ENCODE measurements around the gene SDHC. TPM values are rescaled to one million over a fixed set of nuclear protein-coding genes. Genes with fewer than 3 reads are reported as not detected.

SDHC gene
- total and polyA plus RNA-seq, 2 experiments from 2014 or later, result 84.4 to 107 TPM

- Histone ChIP-seq H3K4me2 (no peak overlapping the region), H3K4me1 (ENCODE audit: insufficient read depth) (peaks cover 20% of the 10 kb centered on the region), H3K27ac (ENCODE audit: low read depth) (no peak overlapping the region), H3K36me3 (ENCODE audit: insufficient read depth) (no peaks in the 10 kb centered on the region), H3K79me2 (replicated peaks; ENCODE audit: insufficient read depth) (no peaks in the 10 kb centered on the region), H3K9me2 (ENCODE audit: insufficient read depth) (no peaks in the 10 kb centered on the region), H2AFZ (no peak overlapping the region), H3K4me3 (no peak overlapping the region), H3F3A (replicated peaks; ENCODE audit: low read depth) (no peaks in the 10 kb centered on the region; the same call in 1 of the 2 replicates), H4K20me1 (replicated peaks; ENCODE audit: insufficient read depth) (no peaks in the 10 kb centered on the region), H3K27me3 (ENCODE audit: insufficient read depth) (no peaks in the 10 kb centered on the region)
- DNase-seq (ENCODE audit: low spot score), result no peak
- ATAC-seq, result no peak
- TF ChIP-seq EZH2 (IDR thresholded peaks at IDR 0.05; ENCODE audit: low read depth, unreplicated experiment), result no peak
- no peak for TF ChIP-seq CREB1 (CRISPR knock-in tag; IDR thresholded peaks at IDR 0.05; ENCODE audit: low read depth)
- no peak for TF ChIP-seq EZH2phosphoT487 (IDR thresholded peaks at IDR 0.05; ENCODE audit: unreplicated experiment)
- no peak for TF ChIP-seq JUNB (IDR thresholded peaks at IDR 0.05; ENCODE audit: unreplicated experiment)
- no peak for TF ChIP-seq REST (IDR thresholded peaks at IDR 0.05; ENCODE audit: unreplicated experiment)
- TF ChIP-seq STAT1 (IDR thresholded peaks at IDR 0.05; ENCODE audit: unreplicated experiment), result no peak
- H3K36me3 Mint-ChIP-seq (ENCODE audit: low read depth), result no peaks in the 10 kb centered on the region
- H3K27ac Mint-ChIP-seq, result no peak overlapping the region
- H3K9me3 Mint-ChIP-seq, result no peaks in the 10 kb centered on the region
- peaks cover 2% of the 10 kb centered on the region for H3K27me3 Mint-ChIP-seq (ENCODE audit: insufficient read depth, low read depth, poor library complexity)
- peaks cover 10% of the 10 kb centered on the region for H3K4me1 Mint-ChIP-seq
- H3K4me3 Mint-ChIP-seq, result no peak overlapping the region
Observed at GRCh38 chr1:161297415-161297814, 16.8 kb upstream of the SDHC start.

GRCh38 chr1:161298116-161298515 lies 16.1 kb upstream of the SDHC start:
- H3K79me2 ChIP-seq (replicated peaks; ENCODE audit: insufficient read depth), result peaks cover 3% of the 10 kb centered on the region; the same call in 1 of the 2 replicates
- H3K27me3 ChIP-seq (ENCODE audit: insufficient read depth), result no peaks in the 10 kb centered on the region
- TF ChIP-seq EZH2phosphoT487 (IDR thresholded peaks at IDR 0.05; ENCODE audit: unreplicated experiment) (no peak), ZNF114 (CRISPR knock-in tag; IDR thresholded peaks at IDR 0.05) (no peak), JUNB (IDR thresholded peaks at IDR 0.05; ENCODE audit: unreplicated experiment) (no peak), CTCF (conservative IDR thresholded peaks at IDR 0.05; ENCODE audit: low read depth in 2 of 2) (no peak), ZNF331 (CRISPR knock-in tag; IDR thresholded peaks at IDR 0.05; ENCODE audit: low read depth) (no peak), POLR2AphosphoS5 (IDR thresholded peaks at IDR 0.05; ENCODE audit: low read depth) (no peak), STAT1 (IDR thresholded peaks at IDR 0.05; ENCODE audit: unreplicated experiment) (no peak), CREB1 (CRISPR knock-in tag; IDR thresholded peaks at IDR 0.05; ENCODE audit: low read depth) (no peak), ETS1 (IDR thresholded peaks at IDR 0.05) (no peak), NANOG (IDR thresholded peaks at IDR 0.05; ENCODE audit: borderline replicate concordance) (no peak), EZH2 (IDR thresholded peaks at IDR 0.05; ENCODE audit: low read depth, unreplicated experiment) (no peak), REST (IDR thresholded peaks at IDR 0.05; ENCODE audit: unreplicated experiment) (no peak)

More at GRCh38 chr1:161298116-161298515, 16.1 kb upstream of the SDHC start:
- peaks cover 26% of the 10 kb centered on the region for H3K4me1 ChIP-seq (ENCODE audit: insufficient read depth)
- H3K4me2 ChIP-seq, result no peak overlapping the region
- H3K9me2 ChIP-seq (ENCODE audit: insufficient read depth), result no peaks in the 10 kb centered on the region
- peaks cover 10% of the 10 kb centered on the region for H3K4me1 Mint-ChIP-seq
- H3K27ac Mint-ChIP-seq, result no peak overlapping the region
- H3F3A ChIP-seq (replicated peaks; ENCODE audit: low read depth), result no peaks in the 10 kb centered on the region; the same call in 1 of the 2 replicates
- H3K4me3 ChIP-seq, result no peak overlapping the region
- H2AFZ ChIP-seq, result no peak overlapping the region
- H3K4me3 Mint-ChIP-seq, result no peak overlapping the region
- DNase-seq (ENCODE audit: low spot score), result no peak
- H3K36me3 Mint-ChIP-seq (ENCODE audit: low read depth), result no peaks in the 10 kb centered on the region
- no peaks in the 10 kb centered on the region for H4K20me1 ChIP-seq (replicated peaks; ENCODE audit: insufficient read depth)
- no peak for ATAC-seq
- H3K9me3 Mint-ChIP-seq, result no peaks in the 10 kb centered on the region
- no peaks in the 10 kb centered on the region for H3K36me3 ChIP-seq (ENCODE audit: insufficient read depth)
- peaks cover 2% of the 10 kb centered on the region for H3K27me3 Mint-ChIP-seq (ENCODE audit: insufficient read depth, low read depth, poor library complexity)
- no peak overlapping the region for H3K27ac ChIP-seq (ENCODE audit: low read depth)

Data from GM23338 (cell line).